Neural cell (in vitro differentiated cells): ENCODE measurements around the gene RPAP2. TPM values are rescaled to one million over a fixed set of nuclear protein-coding genes. Genes with fewer than 3 reads are reported as not detected.
"Not testable (repeated sequence)": the region's sequence is repeated elsewhere in the genome, so short reads cannot be mapped to it uniquely, and the experiment has no call there.

Experiments used
- H2AFZ ChIP-seq: fragments of 200-600, 300-800 bp; sonication (generic), shearing (Covaris generic); 2 replicates; pipeline ENCODE4 v1.6.0; 2014; ENCODE audit warnings: low read depth, mild to moderate bottlenecking, antibody characterized with exemption, low read length, moderate library complexity
- H3F3A ChIP-seq: fragments of 200-600 bp; shearing (Covaris generic); 2 replicates; pipeline ENCODE4 v1.6.1; 2016; ENCODE audit warnings: mild to moderate bottlenecking, moderate library complexity, mixed read lengths, antibody characterized with exemption, low read length; ENCODE audit not compliant: insufficient read depth, poor library complexity, severe bottlenecking
- H3K27ac ChIP-seq: fragments of 200-600, 300-800 bp; sonication (generic), shearing (Covaris generic); 2 replicates; pipeline ENCODE4 v1.5.1; 2014; ENCODE audit warnings: mild to moderate bottlenecking, low read length, moderate library complexity
- H3K27me3 ChIP-seq: fragments of 300-800, 200-600 bp; sonication (generic), shearing (Covaris generic); 2 replicates; pipeline ENCODE4 v1.6.0; 2014; ENCODE audit warnings: mild to moderate bottlenecking, low read depth, low read length, moderate library complexity; ENCODE audit not compliant: insufficient read depth
- H3K36me3 ChIP-seq: fragments of 300-800, 200-600 bp; sonication (generic), shearing (Covaris generic); 2 replicates; pipeline ENCODE4 v1.5.1; 2014; ENCODE audit warnings: mild to moderate bottlenecking, antibody characterized with exemption, low read length, moderate library complexity; ENCODE audit not compliant: insufficient read depth
- H3K4me2 ChIP-seq: fragments of 300-800, 200-600 bp; sonication (generic), shearing (Covaris generic); 2 replicates; pipeline ENCODE4 v1.6.0; 2014; ENCODE audit warnings: mild to moderate bottlenecking, low read length
- H3K4me3 ChIP-seq: fragments of 300-800, 200-600 bp; sonication (generic), shearing (Covaris generic); 2 replicates; pipeline ENCODE4 v1.5.1; 2014; ENCODE audit warnings: mild to moderate bottlenecking, low read length, moderate library complexity
- H3K79me2 ChIP-seq: fragments of 200-600 bp; shearing (Covaris generic); replicated peaks from 2 replicates; pipeline ENCODE4 v1.6.0; 2014; ENCODE audit warnings: mild to moderate bottlenecking, low read length, moderate library complexity; ENCODE audit not compliant: insufficient read depth
- H3K9ac ChIP-seq: fragments of 300-800, 200-600 bp; sonication (generic), shearing (Covaris generic); 2 replicates; pipeline ENCODE4 v1.6.1; 2016; ENCODE audit warnings: mild to moderate bottlenecking, low read length, mixed read lengths
- H3K9me2 ChIP-seq: fragments of 200-600 bp; shearing (Covaris generic); 2 replicates; pipeline ENCODE4 v1.6.1; 2016; ENCODE audit warnings: mild to moderate bottlenecking, low read length, mixed read lengths; ENCODE audit not compliant: insufficient read depth
- H3K9me3 ChIP-seq: fragments of 200-600, 300-800 bp; sonication (generic), shearing (Covaris generic); 2 replicates; pipeline ENCODE4 v1.6.1; 2016; ENCODE audit warnings: mild to moderate bottlenecking, mixed run types, low read length, moderate library complexity, mixed read lengths
- H4K20me1 ChIP-seq: fragments of 200-600 bp; shearing (Covaris generic); 2 replicates; pipeline ENCODE4 v1.6.1; 2016; ENCODE audit warnings: mild to moderate bottlenecking, mixed run types; ENCODE audit not compliant: insufficient read depth
- EP300 ChIP-seq: fragments of 450-650 bp; conservative IDR thresholded peaks from 2 replicates; pipeline ENCODE4 v1.6.1; 2014; ENCODE audit warnings: antibody characterized with exemption, mild to moderate bottlenecking, moderate library complexity; ENCODE audit not compliant: poor library complexity, severe bottlenecking
- EZH2 ChIP-seq: fragments of 200-600, 300-800 bp; shearing (Covaris generic), sonication (generic); IDR thresholded peaks from 2 replicates; pipeline ENCODE4 v1.6.1; 2014; ENCODE audit warnings: antibody characterized with exemption, low read length, borderline replicate concordance, mild to moderate bottlenecking; ENCODE audit not compliant: insufficient read depth, poor library complexity, severe bottlenecking
- MXI1 ChIP-seq: fragments of 450-650 bp; conservative IDR thresholded peaks from 2 replicates; pipeline ENCODE4 v1.6.1; 2014; ENCODE audit warnings: antibody characterized with exemption, mild to moderate bottlenecking; ENCODE audit not compliant: poor library complexity, severe bottlenecking
- POLR2AphosphoS5 ChIP-seq: IDR thresholded peaks from 2 replicates; pipeline ENCODE4 v1.6.1; 2012
- RAD21 ChIP-seq: fragments of 450-650 bp; conservative IDR thresholded peaks from 2 replicates; pipeline ENCODE4 v1.6.1; 2014; ENCODE audit warnings: antibody characterized with exemption, mild to moderate bottlenecking, moderate library complexity
- SMC3 ChIP-seq: fragments of 450-650 bp; conservative IDR thresholded peaks from 2 replicates; pipeline ENCODE4 v1.6.1; 2014; ENCODE audit warnings: antibody characterized with exemption, mild to moderate bottlenecking, moderate library complexity; ENCODE audit not compliant: poor library complexity
- TAF1 ChIP-seq: IDR thresholded peaks from 2 replicates; pipeline ENCODE4 v1.6.1; 2012; ENCODE audit warnings: low read depth
- polyA plus RNA-seq: library from polyadenylated mRNA; depleted of rRNA; stranded (reverse); fragments of >200 nt; gene quantifications from 2 replicates; pipeline ENCODE4 v1.2.3, GENCODE V29; 2014
- TF ChIP-seq, protein P1 (sequence below): fragments of 450-650 bp; IDR thresholded peaks from 2 replicates; pipeline ENCODE4 v1.5.1; 2014; ENCODE audit warnings: antibody characterized with exemption, mild to moderate bottlenecking, moderate library complexity; ENCODE audit not compliant: poor library complexity, severe bottlenecking
- TF ChIP-seq, protein P2 (sequence below): IDR thresholded peaks from 2 replicates; pipeline ENCODE4 v1.6.1; 2012; ENCODE audit warnings: borderline replicate concordance

Gene RPAP2
- polyA plus RNA-seq, 1 donor from 2014 or later, result 9.3 TPM

DNA sequence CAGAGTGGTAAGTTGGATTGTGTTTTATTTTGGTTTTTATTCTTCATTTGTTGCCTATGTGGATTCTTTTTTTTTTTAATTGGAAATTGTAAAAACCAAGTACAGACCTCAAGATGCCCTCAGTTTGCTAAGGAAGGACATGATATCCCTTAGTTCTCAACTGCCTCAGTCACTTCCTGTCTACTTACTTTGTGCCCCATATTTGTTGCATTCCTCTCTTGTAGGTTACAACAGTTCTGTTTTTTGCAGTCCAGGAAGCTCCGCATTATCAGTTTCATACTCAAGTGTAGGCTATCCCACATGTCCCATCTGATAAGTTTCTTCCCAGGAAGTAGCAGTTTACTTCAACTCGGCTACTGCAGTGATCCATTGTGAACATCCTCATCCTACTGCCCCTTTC, 82.0 kb downstream of the RPAP2 start:
- Histone ChIP-seq H3K4me3 (no peak overlapping the region), H3K36me3 (no peaks in the 10 kb centered on the region), H3K9me3 (no peaks in the 10 kb centered on the region), H3F3A (no peaks in the 10 kb centered on the region), H2AFZ (no peak overlapping the region), H3K9me2 (no peaks in the 10 kb centered on the region), H3K9ac (no peak overlapping the region), H3K79me2 (no peaks in the 10 kb centered on the region), H3K27ac (no peak overlapping the region), H4K20me1 (no peaks in the 10 kb centered on the region), H3K27me3 (no peaks in the 10 kb centered on the region), H3K4me2 (no peak overlapping the region)
- TF ChIP-seq, protein P1, sequence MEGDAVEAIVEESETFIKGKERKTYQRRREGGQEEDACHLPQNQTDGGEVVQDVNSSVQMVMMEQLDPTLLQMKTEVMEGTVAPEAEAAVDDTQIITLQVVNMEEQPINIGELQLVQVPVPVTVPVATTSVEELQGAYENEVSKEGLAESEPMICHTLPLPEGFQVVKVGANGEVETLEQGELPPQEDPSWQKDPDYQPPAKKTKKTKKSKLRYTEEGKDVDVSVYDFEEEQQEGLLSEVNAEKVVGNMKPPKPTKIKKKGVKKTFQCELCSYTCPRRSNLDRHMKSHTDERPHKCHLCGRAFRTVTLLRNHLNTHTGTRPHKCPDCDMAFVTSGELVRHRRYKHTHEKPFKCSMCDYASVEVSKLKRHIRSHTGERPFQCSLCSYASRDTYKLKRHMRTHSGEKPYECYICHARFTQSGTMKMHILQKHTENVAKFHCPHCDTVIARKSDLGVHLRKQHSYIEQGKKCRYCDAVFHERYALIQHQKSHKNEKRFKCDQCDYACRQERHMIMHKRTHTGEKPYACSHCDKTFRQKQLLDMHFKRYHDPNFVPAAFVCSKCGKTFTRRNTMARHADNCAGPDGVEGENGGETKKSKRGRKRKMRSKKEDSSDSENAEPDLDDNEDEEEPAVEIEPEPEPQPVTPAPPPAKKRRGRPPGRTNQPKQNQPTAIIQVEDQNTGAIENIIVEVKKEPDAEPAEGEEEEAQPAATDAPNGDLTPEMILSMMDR, result no peak
- TF ChIP-seq POLR2AphosphoS5, result no peak
- TF ChIP-seq EP300, result no peak
- TF ChIP-seq TAF1, result no peak

DNA sequence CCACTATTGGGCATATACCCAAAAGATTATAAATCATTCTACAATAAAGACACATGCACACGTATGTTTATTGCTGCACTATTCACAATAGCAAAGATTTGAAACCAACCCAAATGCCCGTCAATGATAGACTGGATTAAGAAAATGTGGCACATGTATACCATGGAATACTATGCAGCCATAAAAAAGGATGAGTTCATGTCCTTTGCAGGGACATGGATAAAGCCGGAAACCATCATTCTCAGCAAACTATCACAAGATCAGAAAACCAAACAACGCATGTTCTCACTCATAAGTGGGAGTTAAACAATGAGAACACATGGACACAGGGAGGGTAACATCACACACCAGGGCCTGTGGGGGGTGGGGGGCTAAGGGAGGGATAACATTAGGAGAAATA, 95.1 kb downstream of the RPAP2 start:
- H3K9me3 ChIP-seq, H3K9ac ChIP-seq, H2AFZ ChIP-seq, H3K9me2 ChIP-seq, H3K27me3 ChIP-seq, H3K36me3 ChIP-seq, H3K4me2 ChIP-seq, H3K4me3 ChIP-seq, H4K20me1 ChIP-seq, H3F3A ChIP-seq, H3K27ac ChIP-seq, H3K79me2 ChIP-seq: not testable (repeated sequence)

DNA sequence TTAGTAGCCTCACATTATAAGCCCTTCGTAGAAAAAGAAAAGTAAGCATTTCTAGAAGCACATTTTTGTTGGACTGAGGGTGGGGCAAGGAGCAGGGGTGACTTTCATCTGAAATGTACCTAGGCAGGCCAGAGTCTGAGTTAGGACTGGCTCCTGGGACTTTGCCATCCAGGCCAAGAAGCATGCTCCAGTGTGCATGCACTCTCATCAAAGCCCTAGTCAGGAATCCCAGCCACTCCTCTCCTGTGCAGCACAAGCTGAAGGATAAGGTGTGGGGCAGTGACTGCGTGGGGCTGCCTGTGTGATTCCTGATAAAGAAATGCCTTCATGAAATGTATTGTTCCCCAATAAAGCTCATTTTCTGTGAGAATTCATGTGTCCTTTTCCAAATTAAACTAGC, 99.7 kb downstream of the RPAP2 start:
- no peaks in the 10 kb centered on the region for H3K9me2 ChIP-seq
- H3K9ac ChIP-seq, result no peak overlapping the region
- no peak overlapping the region for H2AFZ ChIP-seq
- no peaks in the 10 kb centered on the region for H3F3A ChIP-seq
- no peaks in the 10 kb centered on the region for H3K27me3 ChIP-seq
- H3K4me2 ChIP-seq, result no peak overlapping the region
- TF ChIP-seq TAF1 (no peak), MXI1 (no peak), EZH2 (no peak), EP300 (no peak), SMC3 (no peak), RAD21 (no peak), POLR2AphosphoS5 (no peak)
- TF ChIP-seq, protein P2, sequence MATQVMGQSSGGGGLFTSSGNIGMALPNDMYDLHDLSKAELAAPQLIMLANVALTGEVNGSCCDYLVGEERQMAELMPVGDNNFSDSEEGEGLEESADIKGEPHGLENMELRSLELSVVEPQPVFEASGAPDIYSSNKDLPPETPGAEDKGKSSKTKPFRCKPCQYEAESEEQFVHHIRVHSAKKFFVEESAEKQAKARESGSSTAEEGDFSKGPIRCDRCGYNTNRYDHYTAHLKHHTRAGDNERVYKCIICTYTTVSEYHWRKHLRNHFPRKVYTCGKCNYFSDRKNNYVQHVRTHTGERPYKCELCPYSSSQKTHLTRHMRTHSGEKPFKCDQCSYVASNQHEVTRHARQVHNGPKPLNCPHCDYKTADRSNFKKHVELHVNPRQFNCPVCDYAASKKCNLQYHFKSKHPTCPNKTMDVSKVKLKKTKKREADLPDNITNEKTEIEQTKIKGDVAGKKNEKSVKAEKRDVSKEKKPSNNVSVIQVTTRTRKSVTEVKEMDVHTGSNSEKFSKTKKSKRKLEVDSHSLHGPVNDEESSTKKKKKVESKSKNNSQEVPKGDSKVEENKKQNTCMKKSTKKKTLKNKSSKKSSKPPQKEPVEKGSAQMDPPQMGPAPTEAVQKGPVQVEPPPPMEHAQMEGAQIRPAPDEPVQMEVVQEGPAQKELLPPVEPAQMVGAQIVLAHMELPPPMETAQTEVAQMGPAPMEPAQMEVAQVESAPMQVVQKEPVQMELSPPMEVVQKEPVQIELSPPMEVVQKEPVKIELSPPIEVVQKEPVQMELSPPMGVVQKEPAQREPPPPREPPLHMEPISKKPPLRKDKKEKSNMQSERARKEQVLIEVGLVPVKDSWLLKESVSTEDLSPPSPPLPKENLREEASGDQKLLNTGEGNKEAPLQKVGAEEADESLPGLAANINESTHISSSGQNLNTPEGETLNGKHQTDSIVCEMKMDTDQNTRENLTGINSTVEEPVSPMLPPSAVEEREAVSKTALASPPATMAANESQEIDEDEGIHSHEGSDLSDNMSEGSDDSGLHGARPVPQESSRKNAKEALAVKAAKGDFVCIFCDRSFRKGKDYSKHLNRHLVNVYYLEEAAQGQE, result no peak
- TF ChIP-seq, protein P1, result no peak
- no peaks in the 10 kb centered on the region for H3K79me2 ChIP-seq
- peaks cover 4% of the 10 kb centered on the region for H3K9me3 ChIP-seq
- H3K4me3 ChIP-seq, result no peak overlapping the region
- no peak overlapping the region for H3K27ac ChIP-seq
- no peaks in the 10 kb centered on the region for H3K36me3 ChIP-seq
- no peaks in the 10 kb centered on the region for H4K20me1 ChIP-seq
